AG10803 (cell line): Measurements from ENCODE around the gene KLHL26.

Experiments
- DNase-seq: peaks from one replicate; pipeline ENCODE4 v3.0.0; 2010; ENCODE audit warnings: low read depth
- H3K4me3 ChIP-seq: 2 replicates; pipeline ENCODE4 v1.5.1; 2011; ENCODE audit warnings: mild to moderate bottlenecking, low read length, control low read depth
- CTCF ChIP-seq: conservative IDR thresholded peaks from 2 replicates; pipeline ENCODE4 v1.5.1; 2011; ENCODE audit warnings: mild to moderate bottlenecking, low read length, control low read depth, inconsistent platforms

KLHL26 gene

GRCh38 chr19:18647371-18647767 is 10.5 kb downstream of the KLHL26 start:
- no peak for TF ChIP-seq CTCF
- no peak overlapping the region for H3K4me3 ChIP-seq
- DNase-seq: no peak

- no peak for TF ChIP-seq CTCF
- DNase-seq: no peak
These were observed 11.0 kb downstream of the KLHL26 start for GRCh38 chr19:18647807-18648206.

GRCh38 chr19:18648973-18649315 is 12.1 kb downstream of the KLHL26 start:
- no peak overlapping the region for H3K4me3 ChIP-seq
- DNase-seq: no peak
- no peak for TF ChIP-seq CTCF

More at GRCh38 chr19:18647807-18648206, 11.0 kb downstream of the KLHL26 start:
- H3K4me3 ChIP-seq: no peak overlapping the region

GRCh38 chr19:18649371-18650020 is 12.7 kb downstream of the KLHL26 start:
- TF ChIP-seq CTCF: no peak
- H3K4me3 ChIP-seq: no peak overlapping the region
- DNase-seq: peak; percentile 32

DNA sequence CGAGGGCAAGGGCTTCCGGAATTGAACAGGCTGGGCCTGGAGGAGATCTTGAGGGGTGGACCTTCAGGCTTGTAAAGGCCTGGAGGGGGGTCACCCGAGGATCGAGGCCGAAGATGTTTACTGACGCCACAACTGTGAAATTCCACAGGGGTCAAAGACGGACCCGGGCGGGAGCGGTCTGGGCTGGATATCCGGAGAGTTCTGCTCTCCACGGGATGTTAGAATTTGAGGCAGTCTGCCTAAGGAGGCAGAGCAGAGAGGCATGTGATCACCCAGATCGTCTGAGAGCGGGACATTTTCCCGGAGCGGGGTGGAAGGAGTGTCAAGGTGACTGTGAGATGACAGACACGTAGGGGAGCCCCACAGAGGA is 13.2 kb downstream of the KLHL26 start:
- H3K4me3 ChIP-seq: no peak overlapping the region; the same call in 1 of the 2 replicates
- peak; percentile 33 for DNase-seq

DNA sequence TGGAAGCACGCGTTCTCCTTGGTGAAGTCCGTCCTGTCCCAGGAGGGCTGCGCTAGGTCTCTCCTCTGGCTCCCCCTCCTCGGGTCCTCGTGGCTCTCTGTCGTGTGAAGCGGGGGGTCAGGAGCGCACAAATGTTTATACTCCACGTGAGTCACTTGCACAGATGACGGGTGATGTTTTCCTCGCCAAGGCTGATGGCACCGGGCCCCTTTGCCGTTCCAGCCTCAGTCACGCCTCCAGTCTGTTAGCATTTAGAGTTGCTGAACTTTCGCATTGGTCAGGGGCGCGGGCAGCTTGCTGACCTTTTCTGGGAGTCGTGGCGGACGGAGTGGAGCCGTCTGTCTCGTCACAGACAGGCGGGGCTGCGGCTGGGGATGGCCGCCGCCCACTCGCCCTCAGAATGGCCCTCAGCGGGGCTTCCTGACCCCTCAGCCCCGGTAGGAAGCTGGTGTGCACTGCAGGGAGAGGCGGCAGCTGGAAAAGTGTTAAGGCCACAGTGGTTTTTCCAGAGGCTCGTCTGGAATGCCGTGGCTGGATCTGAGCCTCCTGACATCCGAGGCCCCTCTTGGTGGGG is 13.7 kb downstream of the KLHL26 start:
- no peak overlapping the region; the same call in 1 of the 2 replicates for H3K4me3 ChIP-seq
- TF ChIP-seq CTCF: no peak; the same call in 1 of the 2 replicates
- DNase-seq: peak; percentile 70

More for the DNA sequence above, 13.2 kb downstream of the KLHL26 start:
- no peak for TF ChIP-seq CTCF

GRCh38 chr19:18651300-18651699 is 14.5 kb downstream of the KLHL26 start:
- DNase-seq: no peak
- TF ChIP-seq CTCF: no peak
- no peak overlapping the region for H3K4me3 ChIP-seq
